AG08396 (cell line): ENCODE results near the gene PFKL.

ENCODE experiments used
- DNase-seq: peaks from one replicate; pipeline ENCODE4 v3.0.0; 2012; ENCODE audit warnings: low spot score, mixed read lengths

Gene PFKL

DNA sequence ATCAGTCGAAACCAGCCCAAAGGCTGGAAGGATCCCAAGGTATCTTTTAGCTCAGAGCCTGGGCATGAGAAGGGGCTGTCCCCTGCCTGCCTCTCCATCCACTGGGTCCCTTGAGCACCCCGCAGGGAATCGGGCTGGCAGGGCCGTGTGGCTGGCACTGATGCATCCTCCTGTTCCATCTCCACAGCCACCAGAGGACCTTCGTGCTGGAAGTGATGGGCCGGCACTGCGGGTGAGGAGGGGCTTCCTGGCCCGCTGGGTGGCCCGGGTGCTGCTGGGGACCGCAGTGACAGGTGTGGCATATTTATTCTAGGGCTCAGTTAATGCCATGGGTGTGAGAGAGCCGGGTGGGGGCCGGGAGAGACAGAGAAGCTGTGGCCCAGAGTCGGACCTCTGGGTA lies 13.6 kb downstream of the PFKL start:
- no peak for DNase-seq

- DNase-seq = no peak
Measured at GRCh38 chr21:44314128-44314527, 14.3 kb downstream of the PFKL start.

DNA sequence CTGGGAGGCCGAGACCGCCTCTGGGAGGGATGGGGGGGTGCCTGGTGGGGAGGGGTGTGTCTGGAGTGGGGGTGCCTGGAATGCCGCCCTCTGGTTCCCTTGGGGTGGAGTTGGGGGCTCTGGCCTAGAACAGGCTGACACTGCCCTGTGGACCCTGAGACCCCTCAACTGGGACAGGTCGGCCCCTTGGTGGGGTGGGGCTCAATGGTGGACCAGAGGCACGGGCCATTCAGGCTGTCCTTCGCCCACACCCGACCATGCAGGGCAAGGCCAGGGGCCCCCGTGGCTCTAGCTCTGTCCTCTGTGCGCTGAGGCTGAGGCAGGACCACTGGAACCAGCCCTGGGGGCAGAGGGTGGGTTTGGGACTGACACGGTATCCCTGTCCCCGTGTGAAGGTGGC lies 14.7 kb downstream of the PFKL start:
- no peak for DNase-seq

DNA sequence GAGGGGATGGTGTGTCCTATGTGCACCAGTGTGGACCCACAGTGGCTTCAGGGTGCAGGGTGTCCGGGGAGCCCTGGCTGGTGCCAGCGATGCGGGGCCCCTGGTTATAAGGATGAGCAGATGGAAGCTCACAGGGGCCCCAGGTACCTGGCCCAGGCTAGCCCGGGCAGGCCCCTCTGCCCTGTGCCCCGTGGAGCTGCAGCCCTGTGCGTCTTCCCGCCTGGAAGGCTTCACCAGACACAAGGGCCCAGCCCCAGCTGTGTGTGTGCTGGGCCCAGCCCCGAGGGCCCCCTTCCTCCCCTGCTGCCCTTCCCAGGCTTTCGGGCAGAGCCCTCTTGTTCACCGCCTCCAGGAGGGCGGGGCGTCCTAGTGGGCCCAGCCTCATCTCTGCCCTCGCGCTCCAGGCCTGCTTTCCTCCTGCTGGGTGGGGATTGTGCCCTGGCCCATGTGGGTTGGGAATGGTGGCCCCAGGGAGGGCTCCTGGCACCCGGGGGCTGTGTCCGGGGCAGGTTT lies 15.9 kb downstream of the PFKL start:
- DNase-seq = no peak

DNA sequence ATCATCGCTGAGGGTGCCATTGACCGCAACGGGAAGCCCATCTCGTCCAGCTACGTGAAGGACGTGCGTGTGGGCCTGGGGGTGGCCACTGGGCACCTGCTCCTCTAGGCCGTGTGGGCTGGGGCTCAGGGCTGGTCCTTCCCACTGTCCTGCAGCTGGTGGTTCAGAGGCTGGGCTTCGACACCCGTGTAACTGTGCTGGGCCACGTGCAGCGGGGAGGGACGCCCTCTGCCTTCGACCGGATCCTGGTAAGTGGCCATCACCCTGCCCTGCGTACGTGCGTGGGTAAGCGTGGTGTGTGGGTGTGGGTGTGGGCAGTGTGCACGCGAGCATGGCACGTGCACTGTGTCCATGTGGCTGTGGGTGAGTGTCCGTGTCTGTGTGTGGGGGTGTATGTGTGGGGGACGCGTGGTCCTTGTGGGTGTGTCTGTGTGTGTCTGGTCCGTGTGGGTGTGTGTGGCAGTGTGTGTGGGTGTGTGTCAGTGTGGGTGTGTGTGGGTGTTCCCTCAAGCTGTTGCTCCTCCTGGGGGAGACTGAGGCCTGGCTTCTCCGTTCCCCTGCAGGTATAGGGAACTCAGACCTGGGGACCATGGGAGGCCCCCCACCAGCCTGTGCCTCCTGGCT lies 16.5 kb downstream of the PFKL start:
- no peak for DNase-seq

- no peak for DNase-seq
Measured at GRCh38 chr21:44317241-44317782, 17.5 kb downstream of the PFKL start.

- no peak for DNase-seq
Measured at GRCh38 chr21:44317871-44318270, 18.0 kb downstream of the PFKL start.

DNA sequence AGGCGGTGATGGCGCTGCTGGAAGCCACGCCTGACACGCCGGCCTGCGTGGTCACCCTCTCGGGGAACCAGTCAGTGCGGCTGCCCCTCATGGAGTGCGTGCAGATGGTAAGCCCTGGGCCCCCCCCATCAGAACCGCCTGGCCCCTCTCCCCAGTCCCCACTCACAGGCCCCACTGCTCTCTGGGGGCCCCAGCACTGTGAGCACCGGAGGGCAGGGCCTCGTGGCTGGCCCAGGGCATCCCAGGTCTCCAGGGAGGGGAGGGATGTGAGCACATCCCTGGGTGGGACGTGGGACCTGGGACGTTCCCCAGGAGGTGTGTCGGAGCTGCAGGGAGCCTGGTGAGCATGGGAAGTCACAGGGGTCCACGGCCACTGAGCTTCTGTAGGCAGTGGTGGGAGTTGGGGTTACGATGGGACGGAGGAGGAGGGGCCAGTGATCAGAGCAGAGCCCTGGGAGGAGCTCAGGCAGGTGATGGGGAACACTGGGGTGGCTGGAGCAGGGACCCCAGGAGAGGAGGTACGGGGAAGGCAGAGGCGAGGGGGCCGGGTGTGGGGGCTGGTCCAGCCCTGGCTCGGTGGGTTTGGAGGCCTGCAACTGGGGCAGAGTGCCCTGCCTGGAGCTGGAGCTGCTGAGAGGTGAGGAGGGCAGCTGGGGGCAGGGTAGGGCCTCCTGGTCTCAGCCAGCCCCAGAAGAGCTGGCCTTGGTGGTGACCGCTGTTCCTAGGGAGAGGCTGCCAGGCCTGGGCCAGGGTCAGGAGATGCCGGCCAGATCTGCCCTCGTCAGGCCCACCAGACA lies 18.8 kb downstream of the PFKL start:
- DNase-seq = no peak

GRCh38 chr21:44319407-44320065 lies 19.7 kb downstream of the PFKL start:
- no peak for DNase-seq

- no peak for DNase-seq
Measured at GRCh38 chr21:44320847-44321246, 21.0 kb downstream of the PFKL start.

DNA sequence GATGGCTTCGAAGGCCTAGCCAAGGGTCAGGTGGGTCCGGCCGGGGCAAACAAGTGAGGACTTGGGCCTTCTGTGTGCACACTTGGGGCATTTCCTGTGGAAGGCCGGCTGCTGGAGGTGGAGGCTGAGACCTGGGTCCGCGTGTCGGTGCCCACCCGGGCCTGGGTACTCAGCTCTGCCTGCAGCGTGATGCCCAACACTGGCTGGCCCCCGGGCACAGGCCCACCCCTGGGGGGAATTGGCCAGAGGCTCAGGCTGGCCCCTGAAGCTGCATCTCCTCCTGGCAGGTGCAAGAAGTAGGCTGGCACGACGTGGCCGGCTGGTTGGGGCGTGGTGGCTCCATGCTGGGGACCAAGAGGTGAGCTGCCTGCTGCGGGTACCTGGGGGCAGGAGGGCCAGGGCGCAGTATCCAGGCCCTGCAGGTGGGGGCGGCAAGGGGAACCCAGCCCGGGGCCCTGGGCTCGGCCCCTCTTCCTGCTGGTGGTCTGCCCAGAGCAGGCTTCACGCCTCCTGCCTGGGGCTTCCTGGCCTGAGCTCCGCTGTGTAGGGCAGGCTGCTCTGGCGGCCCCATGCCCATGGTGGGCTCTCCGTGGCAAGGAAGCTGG lies 22.1 kb downstream of the PFKL start:
- DNase-seq = no peak

DNA sequence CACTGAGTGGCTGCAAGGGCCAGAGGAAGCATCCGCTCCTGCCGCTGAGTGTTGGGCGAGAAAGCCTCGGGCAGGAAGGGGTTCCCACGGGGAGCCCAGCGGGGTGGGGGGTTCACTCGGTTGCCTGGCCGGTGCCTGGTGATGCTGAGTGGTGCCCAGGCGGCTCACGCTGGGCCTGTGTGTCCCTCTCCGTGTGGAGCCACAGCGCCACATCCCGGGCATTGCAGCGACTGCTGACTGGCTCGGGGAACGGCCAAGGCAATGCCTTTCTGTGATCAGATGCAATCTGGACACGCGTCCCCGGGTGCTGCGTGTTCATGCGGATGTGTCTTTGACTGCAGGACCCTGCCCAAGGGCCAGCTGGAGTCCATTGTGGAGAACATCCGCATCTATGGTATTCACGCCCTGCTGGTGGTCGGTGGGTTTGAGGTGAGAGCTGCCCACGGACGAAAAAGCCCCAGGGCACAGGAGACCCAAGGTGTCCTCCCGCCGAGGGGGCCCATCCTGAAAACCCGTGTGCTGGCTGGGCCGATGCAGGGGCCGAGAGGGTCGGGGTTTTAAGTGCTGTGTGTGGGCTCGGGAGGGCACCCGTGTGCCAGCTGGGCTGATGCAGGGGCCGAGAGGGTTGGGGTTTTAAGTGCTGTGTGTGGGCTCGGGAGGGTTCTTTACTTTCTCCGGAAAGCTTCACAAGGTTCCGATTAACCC lies 22.9 kb downstream of the PFKL start:
- DNase-seq = no peak

- DNase-seq = no peak
Measured at GRCh38 chr21:44323591-44323990, 23.7 kb downstream of the PFKL start.

DNA sequence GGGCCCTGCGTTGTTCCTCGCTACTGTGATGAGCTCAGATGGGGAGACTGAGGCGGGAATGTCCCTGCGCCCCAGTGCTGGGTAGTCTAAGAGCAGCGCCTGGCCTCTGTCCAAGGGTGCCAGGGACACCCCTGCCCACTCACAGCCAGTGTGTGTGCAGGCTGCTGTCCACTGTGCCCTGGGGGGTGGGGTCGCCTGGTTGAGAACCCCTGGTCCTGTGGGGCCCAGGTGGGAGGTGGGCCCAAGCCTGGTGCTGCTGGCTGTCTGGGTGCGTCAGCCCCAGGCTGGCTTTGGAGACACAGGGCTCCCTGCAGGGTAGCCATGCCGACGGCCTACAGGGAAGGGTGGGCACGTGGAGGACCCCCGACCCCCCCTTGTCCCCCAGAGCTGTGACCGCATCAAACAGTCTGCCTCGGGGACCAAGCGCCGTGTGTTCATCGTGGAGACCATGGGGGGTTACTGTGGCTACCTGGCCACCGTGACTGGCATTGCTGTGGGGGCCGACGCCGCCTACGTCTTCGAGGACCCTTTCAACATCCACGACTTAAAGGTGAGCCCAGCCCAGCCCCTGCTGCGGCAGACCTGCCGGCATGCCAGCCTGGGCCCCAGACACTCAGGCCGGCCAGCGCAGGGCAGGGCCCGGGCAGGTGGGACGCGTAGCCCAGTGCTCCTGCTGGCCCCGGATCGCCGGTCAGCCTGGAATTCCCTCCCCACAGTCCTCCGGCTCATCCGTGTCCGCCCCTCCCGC lies 24.4 kb downstream of the PFKL start:
- no peak for DNase-seq

DNA sequence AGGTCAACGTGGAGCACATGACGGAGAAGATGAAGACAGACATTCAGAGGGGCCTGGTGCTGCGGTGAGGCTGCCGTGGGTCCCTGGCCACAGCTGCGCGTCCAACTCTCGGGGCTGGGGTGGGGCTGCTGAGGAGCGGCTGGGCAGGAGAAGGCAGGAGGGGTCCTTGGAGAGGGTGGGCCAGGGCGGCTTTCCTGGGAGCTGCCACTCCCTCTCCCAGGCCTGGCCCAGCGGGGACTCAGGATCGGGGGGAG lies 24.9 kb downstream of the PFKL start:
- no peak for DNase-seq

DNA sequence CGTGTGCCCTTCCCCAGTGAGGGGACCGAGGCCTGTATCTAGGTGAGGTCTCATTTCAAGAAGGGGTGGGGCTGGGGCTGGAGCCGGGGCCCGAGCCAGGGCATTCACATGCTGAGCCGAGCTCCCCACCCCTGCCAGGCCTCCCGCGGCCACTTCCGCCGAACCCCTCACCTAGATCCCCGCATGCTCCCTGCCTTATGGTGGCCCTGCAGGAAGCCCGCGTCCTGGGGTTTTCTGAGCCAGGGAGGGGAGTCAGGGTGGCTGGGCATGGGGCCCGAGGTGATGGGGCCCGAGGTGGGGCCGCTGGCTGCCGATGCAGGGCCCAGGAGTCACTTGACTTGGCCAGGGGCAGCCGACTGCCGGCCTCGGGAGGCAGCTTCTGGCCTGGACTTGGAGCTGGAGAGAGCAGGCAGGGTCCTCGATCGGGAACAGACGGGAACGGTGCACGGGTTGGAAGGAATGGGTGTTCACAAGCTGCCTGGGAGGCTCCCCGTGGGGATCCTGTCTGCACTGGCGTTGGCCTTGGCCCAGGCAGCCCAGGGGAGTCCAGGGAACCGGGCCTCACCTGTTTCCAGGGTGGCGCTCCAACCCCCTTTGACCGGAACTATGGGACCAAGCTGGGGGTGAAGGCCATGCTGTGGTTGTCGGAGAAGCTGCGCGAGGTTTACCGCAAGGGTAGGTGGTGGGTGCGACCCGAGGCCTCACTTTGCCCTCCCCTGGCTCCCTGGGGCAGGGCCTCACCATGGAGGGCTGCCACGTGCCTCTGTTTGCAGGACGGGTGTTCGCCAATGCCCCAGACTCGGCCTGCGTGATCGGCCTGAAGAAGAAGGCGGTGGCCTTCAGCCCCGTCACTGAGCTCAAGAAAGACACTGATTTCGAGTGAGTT lies 25.8 kb downstream of the PFKL start:
- DNase-seq = no peak

DNA sequence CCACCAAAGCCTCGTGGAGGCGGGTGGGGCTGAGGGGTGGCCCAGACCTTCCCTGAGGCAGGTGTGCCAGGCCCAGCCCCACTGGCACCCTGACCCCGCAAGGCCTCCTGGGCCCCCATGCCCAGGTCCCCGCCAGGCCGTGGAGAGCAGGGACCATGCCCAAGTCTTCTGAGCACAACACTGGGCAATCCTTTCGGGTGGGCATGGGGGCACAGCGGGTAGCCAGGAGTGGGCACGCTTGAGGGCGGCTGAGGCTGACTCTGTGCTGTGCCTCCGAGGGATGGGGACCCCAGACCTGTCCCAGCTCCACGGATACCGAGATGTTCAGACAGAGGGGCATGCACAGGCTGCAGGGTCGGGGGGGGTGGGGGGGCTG lies 26.4 kb downstream of the PFKL start:
- no peak for DNase-seq

DNA sequence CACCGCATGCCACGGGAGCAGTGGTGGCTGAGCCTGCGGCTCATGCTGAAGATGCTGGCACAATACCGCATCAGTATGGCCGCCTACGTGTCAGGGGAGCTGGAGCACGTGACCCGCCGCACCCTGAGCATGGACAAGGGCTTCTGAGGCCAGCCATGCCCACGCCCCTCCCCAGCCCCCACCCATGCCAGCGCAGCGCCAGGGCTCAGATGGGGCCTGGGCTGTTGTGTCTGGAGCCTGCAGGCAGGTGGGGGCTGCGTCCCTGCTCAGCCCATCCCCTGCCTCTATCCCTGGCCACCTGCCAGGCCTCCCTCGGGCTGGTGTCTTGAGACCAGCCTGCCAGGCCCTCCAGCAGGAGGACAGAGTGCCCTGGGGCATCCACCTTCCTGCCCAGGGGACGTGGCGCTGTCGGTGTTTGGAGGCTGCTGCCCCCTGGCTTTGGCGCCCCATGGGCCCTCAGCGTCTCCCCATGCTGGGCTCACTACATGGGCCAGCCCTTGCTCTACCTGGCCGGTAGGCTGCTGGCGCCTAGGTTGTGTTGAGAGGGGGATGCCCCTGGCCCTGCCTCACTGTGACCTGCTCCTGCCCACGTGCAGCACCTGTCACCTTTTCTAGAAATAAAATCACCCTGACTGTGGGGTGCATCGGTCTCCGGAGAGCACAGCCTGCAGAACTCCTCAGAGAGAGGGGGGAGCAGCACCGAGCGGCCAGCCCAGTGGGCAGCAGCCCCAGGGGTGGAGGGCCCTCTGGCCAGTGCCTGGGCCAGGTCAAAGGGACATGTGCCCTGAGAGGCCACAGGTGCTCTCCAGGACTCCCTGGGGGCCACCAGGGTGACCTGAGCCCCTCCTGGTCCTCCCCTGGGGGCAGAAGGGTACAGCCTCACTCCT lies 27.1 kb downstream of the PFKL start:
- DNase-seq = no peak

- DNase-seq = no peak
Measured at GRCh38 chr21:44327603-44327974, 27.7 kb downstream of the PFKL start.
